SK-N-DZ (cell line): ENCODE data around the gene ATF2.

Source experiments
- DNase-seq: peaks from one replicate; pipeline ENCODE4 v3.0.0-alpha.2; 2015; ENCODE audit warnings: low spot score
- small RNA-seq, 2 experiments: library from RNA; depleted of rRNA; stranded (forward); fragments of <200 nt; gene quantifications; one replicate each; pipeline ENCODE3, GENCODE V24; 2014

The ATF2 gene

DNA sequence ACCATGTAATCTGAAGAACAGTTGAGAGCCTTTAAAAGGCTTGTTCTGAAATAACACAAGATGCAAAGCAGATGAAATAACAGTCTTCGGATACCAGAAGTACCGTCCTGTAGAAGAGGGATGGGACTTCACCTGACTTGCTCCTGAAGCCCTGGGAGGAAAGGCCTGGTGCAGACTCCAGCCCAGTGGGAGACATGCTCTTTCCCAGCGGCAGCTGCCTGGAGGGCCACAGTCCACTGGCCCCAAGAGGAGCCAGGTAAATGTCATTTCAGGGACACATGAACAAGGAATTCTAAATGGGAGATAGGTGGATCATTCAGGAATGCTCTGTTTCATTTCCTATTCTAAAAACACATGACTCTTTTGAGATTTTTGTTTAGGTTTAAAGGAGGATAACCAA lies 140.2 kb downstream of the ATF2 start:
- DNase-seq, result no peak

DNA sequence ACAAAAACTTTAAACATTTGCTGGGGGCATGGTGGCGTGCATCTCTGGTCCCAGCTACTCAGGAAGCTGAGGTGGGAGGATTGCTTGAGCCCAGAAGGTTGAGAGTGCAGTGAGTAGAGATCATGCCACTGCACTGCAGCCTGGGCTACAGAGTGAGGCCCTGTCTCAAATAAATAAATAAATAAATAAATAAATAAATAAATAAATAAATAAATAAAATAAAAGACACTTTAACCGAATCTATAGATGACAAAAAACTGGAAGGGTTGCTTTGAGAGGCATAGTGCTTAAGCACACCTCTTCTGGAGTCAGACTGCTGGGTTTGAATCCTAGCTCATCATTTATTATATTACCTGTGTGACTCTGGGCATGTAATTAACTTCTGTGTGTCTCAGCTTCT lies 141.6 kb downstream of the ATF2 start:
- no peak for DNase-seq

DNA sequence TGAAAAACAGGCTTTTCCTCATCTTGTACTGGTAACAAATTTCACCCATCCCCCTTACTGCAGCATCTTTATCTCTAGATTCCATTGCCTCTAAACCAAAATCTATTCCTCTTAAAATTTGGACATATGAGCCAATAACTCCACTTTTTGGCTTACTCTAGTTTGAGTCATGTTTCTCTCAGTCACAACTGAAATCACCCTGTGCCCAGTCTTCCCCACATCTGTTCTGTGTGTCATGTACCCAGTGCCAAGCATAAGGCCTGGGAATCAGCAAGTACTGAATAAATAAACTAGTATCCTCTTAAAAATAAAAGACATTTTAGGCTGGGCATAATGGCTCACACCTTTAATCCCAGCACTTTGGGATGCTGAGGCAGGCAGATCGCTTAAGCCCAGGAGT lies 142.1 kb downstream of the ATF2 start:
- no peak for DNase-seq

DNA sequence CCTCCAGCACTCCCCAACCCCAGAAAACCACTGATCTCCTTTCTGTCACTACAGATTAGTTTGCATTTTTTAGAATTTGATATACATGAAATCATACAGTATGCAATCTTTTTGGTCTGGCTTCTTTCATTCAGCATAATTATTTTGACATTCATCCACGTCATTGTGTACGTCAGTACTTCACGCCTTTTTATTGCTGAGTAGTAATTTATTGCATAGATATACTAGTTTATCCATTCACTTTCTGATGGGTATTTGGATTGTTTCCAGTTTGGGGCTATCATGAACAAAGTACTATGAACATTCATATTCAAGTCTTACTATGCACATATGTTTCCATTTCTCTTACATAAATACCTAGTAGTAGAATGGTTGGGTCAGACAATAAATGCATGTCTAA lies 142.8 kb downstream of the ATF2 start:
- no peak for DNase-seq

DNA sequence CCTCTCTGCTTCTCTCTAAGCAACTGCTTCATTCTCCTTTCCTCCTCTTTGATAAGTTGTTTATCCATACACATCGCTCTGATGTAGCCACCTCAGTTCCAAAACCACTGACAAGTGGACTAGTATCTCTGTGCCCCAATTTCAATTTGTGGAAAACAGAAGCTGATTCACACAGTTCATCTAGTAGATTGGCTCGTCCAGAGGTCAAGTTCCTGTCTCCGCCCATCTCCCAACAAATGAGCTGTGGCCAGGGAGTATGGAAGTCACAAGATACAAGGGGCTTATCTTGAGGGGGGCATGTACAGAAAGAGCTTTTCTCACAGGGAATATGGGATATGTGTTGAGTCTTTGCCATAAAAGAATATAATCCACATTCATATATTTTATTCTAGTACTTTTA lies 145.1 kb downstream of the ATF2 start:
- no peak for DNase-seq

Small RNA genes lying within 50 kb of the gene (small RNA-seq; reads per million reads assigned to genes)
- gene MIR933 (0.09 to 0.10 reads per million in 2 experiments), gene RF02271 (0 reads per million in 2 experiments), gene RNU6-1290P (0 to 0.04 reads per million in 2 experiments), gene RNU6-763P (0 reads per million in 2 experiments)
